PC-3 (cell line): ENCODE measurements around the gene CDKN2B-AS1.

Experiments used
- EZH2phosphoT487 ChIP-seq: fragments of 300-600 bp; sonication (generic); IDR thresholded peaks from 2 replicates; pipeline ENCODE4 v1.6.1; 2018; ENCODE audit warnings: mild to moderate bottlenecking, antibody characterized with exemption, low read length, borderline replicate concordance
- TF ChIP-seq, protein P1 (sequence below): fragments of 300-600 bp; sonication (generic); conservative IDR thresholded peaks from 2 replicates; pipeline ENCODE4 v1.5.1; 2017; ENCODE audit warnings: antibody characterized with exemption, low read depth, mild to moderate bottlenecking, low read length

DNA sequence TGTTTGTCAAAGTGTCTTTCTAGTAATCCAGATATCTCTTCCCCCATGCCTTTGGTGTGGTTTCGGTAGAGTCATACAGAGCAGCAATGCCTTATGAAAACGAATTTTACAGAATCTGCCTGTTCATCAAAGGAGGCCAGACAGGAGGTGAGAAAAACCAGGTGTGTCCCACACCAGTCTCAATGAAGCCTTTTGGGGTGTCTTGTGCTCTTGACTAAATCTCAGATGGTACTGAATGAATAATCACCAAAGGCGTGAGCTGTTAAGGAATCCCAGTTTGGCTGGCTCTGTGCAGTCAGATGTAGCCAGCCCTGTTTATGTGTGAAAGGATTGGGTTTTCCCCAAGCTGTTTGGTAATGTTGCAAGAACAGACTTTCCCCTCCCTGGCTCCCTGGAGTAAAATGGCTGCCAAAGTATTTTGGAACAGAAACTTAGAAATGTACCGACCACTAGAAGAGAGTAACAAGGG is 85.3 kb downstream of the CDKN2B-AS1 start:
- TF ChIP-seq, protein P1, sequence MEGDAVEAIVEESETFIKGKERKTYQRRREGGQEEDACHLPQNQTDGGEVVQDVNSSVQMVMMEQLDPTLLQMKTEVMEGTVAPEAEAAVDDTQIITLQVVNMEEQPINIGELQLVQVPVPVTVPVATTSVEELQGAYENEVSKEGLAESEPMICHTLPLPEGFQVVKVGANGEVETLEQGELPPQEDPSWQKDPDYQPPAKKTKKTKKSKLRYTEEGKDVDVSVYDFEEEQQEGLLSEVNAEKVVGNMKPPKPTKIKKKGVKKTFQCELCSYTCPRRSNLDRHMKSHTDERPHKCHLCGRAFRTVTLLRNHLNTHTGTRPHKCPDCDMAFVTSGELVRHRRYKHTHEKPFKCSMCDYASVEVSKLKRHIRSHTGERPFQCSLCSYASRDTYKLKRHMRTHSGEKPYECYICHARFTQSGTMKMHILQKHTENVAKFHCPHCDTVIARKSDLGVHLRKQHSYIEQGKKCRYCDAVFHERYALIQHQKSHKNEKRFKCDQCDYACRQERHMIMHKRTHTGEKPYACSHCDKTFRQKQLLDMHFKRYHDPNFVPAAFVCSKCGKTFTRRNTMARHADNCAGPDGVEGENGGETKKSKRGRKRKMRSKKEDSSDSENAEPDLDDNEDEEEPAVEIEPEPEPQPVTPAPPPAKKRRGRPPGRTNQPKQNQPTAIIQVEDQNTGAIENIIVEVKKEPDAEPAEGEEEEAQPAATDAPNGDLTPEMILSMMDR: no peak
- no peak for TF ChIP-seq EZH2phosphoT487
